Uterus (tissue), 4 donors: ENCODE data around the gene ITCH. TPM values are rescaled to one million over a fixed set of nuclear protein-coding genes. Genes with fewer than 3 reads are reported as not detected.
"Not testable (repeated sequence)": the region's sequence is repeated elsewhere in the genome, so short reads cannot be mapped to it uniquely, and the experiment has no call there.

Source experiments
- DNase-seq, 2 donors: peaks; one replicate each; pipeline ENCODE4 v3.0.0-alpha.2; 2019 to 2020
- H3K27ac ChIP-seq, 2 donors: fragments of 200-600 bp; sonication (generic); 1 replicate in 1 of 2; 2 replicates in 1 of 2; pipeline ENCODE4 v1.5.1; 2016 to 2018
- H3K27me3 ChIP-seq, 2 donors: fragments of 200-600 bp; sonication (generic); one replicate each; pipeline ENCODE4 v1.5.1; 2018 to 2019; ENCODE audit warnings: control low read depth in 1 of 2
- H3K36me3 ChIP-seq, 2 donors: fragments of 200-600 bp; sonication (generic); one replicate each; pipeline ENCODE4 v1.5.1; 2019; ENCODE audit warnings: control low read depth in 1 of 2
- H3K4me1 ChIP-seq, 2 donors: fragments of 200-600 bp; sonication (generic); one replicate each; pipeline ENCODE4 v1.5.1; 2018 to 2019; ENCODE audit warnings: control low read depth in 1 of 2
- H3K4me3 ChIP-seq, 2 donors: fragments of 200-600 bp; sonication (generic); 1 replicate in 1 of 2; 2 replicates in 1 of 2; pipeline ENCODE4 v1.5.1; 2018 to 2019; ENCODE audit warnings: mild to moderate bottlenecking in 1 of 2
- H3K9me3 ChIP-seq, 2 donors: fragments of 200-600 bp; sonication (generic); one replicate each; pipeline ENCODE4 v1.5.1; 2019; ENCODE audit warnings: control low read depth in 1 of 2
- CTCF ChIP-seq, 4 experiments: fragments of 200-600 bp in 2 of 4; fragments of 450-650 bp in 2 of 4; sonication (generic) in 2 of 4; IDR thresholded peaks; one replicate each; pipeline ENCODE4 v1.5.1; 2016 to 2019; ENCODE audit warnings: antibody characterized with exemption in 4 of 4, mild to moderate bottlenecking in 2 of 4, moderate library complexity in 1 of 4
- POLR2A ChIP-seq, 2 donors: fragments of 450-650 bp; IDR thresholded peaks; one replicate each; pipeline ENCODE4 v1.6.1; 2016; ENCODE audit warnings: antibody characterized with exemption in 2 of 2, mild to moderate bottlenecking in 1 of 2, moderate library complexity in 1 of 2
- intact Hi-C: fragments of 100-400 bp; cut with DNase I; formaldehyde crosslinking; loops from one replicate; pipeline ENCODE4 v1.15.1; 2023; ENCODE audit warnings: low total_unique reads
- total RNA-seq, 4 donors: library from RNA; depleted of rRNA in 3 of 4; stranded (reverse); fragments of >200 nt in 3 of 4; gene quantifications; one replicate each; pipeline versions ENCODE4 v1.1.0 to v1.2.4, GENCODE V29; 2014 to 2023
- donor health status: DM: yes; HTN: yes; CAD: no.

Gene ITCH
- total RNA-seq, 4 donors from 2014 or later = 35.6 to 97.9 (median 65.4) TPM

GRCh38 chr20:34495916-34496315, 132.8 kb downstream of the ITCH start:
- TF ChIP-seq POLR2A (IDR thresholded peaks at IDR 0.05) (no peak), CTCF (IDR thresholded peaks at IDR 0.05) (no peak)
- Histone ChIP-seq H3K9me3 (no peaks in the 10 kb centered on the region), H3K4me1 (no peaks in the 10 kb centered on the region), H3K27ac (no peak overlapping the region), H3K36me3 (no peaks in the 10 kb centered on the region), H3K4me3 (no peak overlapping the region), H3K27me3 (no peaks in the 10 kb centered on the region)
- DNase-seq = no peak
- intact Hi-C loops = no loop called here

GRCh38 chr20:34497596-34497995, 134.5 kb downstream of the ITCH start:
- H3K9me3 ChIP-seq, H3K27me3 ChIP-seq, H3K4me3 ChIP-seq, H3K27ac ChIP-seq, H3K36me3 ChIP-seq, intact Hi-C loops, DNase-seq, H3K4me1 ChIP-seq: not testable (repeated sequence)

GRCh38 chr20:34500823-34501222, 137.8 kb downstream of the ITCH start:
- DNase-seq = no peak
- H3K9me3 ChIP-seq = no peaks in the 10 kb centered on the region
- H3K4me3 ChIP-seq = no peak overlapping the region
- no peak overlapping the region for H3K27ac ChIP-seq
- no peaks in the 10 kb centered on the region for H3K27me3 ChIP-seq
- H3K36me3 ChIP-seq = no peaks in the 10 kb centered on the region
- no peaks in the 10 kb centered on the region for H3K4me1 ChIP-seq
- intact Hi-C loops = no loop called here
- no peak for TF ChIP-seq CTCF (IDR thresholded peaks at IDR 0.05)
- no peak for TF ChIP-seq POLR2A (IDR thresholded peaks at IDR 0.05)

GRCh38 chr20:34506480-34506879, 143.4 kb downstream of the ITCH start:
- intact Hi-C loops = no loop called here
- no peaks in the 10 kb centered on the region for H3K9me3 ChIP-seq
- no peak for TF ChIP-seq POLR2A (IDR thresholded peaks at IDR 0.05)
- TF ChIP-seq CTCF (IDR thresholded peaks at IDR 0.05) = no peak
- DNase-seq = no peak
- H3K27me3 ChIP-seq = no peaks in the 10 kb centered on the region
- H3K36me3 ChIP-seq = no peaks in the 10 kb centered on the region
- H3K4me1 ChIP-seq = no peaks in the 10 kb centered on the region
- no peak overlapping the region for H3K27ac ChIP-seq
- no peak overlapping the region for H3K4me3 ChIP-seq

- Histone ChIP-seq H3K4me1 (no peaks in the 10 kb centered on the region), H3K27ac (no peak overlapping the region), H3K4me3 (no peak overlapping the region), H3K27me3 (no peaks in the 10 kb centered on the region), H3K36me3 (no peaks in the 10 kb centered on the region), H3K9me3 (no peaks in the 10 kb centered on the region)
- intact Hi-C loops = no loop called here
- DNase-seq = no peak
- no peak for TF ChIP-seq POLR2A (IDR thresholded peaks at IDR 0.05)
- TF ChIP-seq CTCF (IDR thresholded peaks at IDR 0.05) = no peak
Measured at GRCh38 chr20:34507702-34508413, 144.8 kb downstream of the ITCH start.

- no peak for DNase-seq
- Histone ChIP-seq H3K4me3 (no peak overlapping the region), H3K27ac (no peak overlapping the region), H3K9me3 (no peaks in the 10 kb centered on the region), H3K4me1 (peaks cover 0 to 6% of the 10 kb centered on the region in 2 donors), H3K36me3 (no peaks in the 10 kb centered on the region), H3K27me3 (no peaks in the 10 kb centered on the region)
- intact Hi-C loops = no loop called here
- no peak for TF ChIP-seq CTCF (IDR thresholded peaks at IDR 0.05)
- TF ChIP-seq POLR2A (IDR thresholded peaks at IDR 0.05) = no peak
Measured at GRCh38 chr20:34510575-34510974, 147.5 kb downstream of the ITCH start.
